CD4-positive, alpha-beta memory T cell (primary cell): Measurements from ENCODE around the gene CLGN. TPM values are rescaled to one million over a fixed set of nuclear protein-coding genes. Genes with fewer than 3 reads are reported as not detected.
A peak's percentile ranks its signal among the peaks of the same experiment; 100 is the strongest.

Experiments
- CTCF ChIA-PET: fragments of 350-600 bp; sonication (Branson Sonifier 250); formaldehyde crosslinking; loops from one replicate; lab custom pipeline; 2021; ENCODE audit warnings: inconsistent platforms; ENCODE audit not compliant: partially characterized antibody; lab: Charles Lee
- POLR2A ChIA-PET: fragments of 350-600 bp; sonication (Branson Sonifier 250); formaldehyde crosslinking; loops from one replicate; lab custom pipeline; 2021; ENCODE audit not compliant: partially characterized antibody; lab: Charles Lee
- DNase-seq, 5 donors: peaks; one replicate each; pipeline versions ENCODE4 v3.0.0 to v3.0.0-alpha.2; 2020 to 2022; ENCODE audit warnings: mixed read lengths in 1 of 5
- H3K27ac ChIP-seq: one replicate; pipeline ENCODE4 v1.7.0; 2013; ENCODE audit warnings: low read depth, low read length
- H3K27me3 ChIP-seq: 2 replicates; pipeline ENCODE4 v1.7.0; 2013; ENCODE audit warnings: mild to moderate bottlenecking, low read length, moderate library complexity; ENCODE audit not compliant: insufficient read depth
- H3K36me3 ChIP-seq: 2 replicates; pipeline ENCODE4 v1.7.0; 2013; ENCODE audit warnings: mild to moderate bottlenecking, low read length, moderate library complexity; ENCODE audit not compliant: insufficient read depth
- H3K4me1 ChIP-seq: 2 replicates; pipeline ENCODE4 v1.7.0; 2013; ENCODE audit warnings: mild to moderate bottlenecking, low read length, moderate library complexity; ENCODE audit not compliant: insufficient read depth
- H3K4me3 ChIP-seq, 2 donors: one replicate each; pipeline ENCODE4 v1.7.0; 2013; ENCODE audit warnings: low read length in 2 of 2, mild to moderate bottlenecking in 1 of 2
- H3K9me3 ChIP-seq, 2 donors: one replicate each; pipeline ENCODE4 v1.7.0; 2013; ENCODE audit warnings: low read length in 2 of 2, control low read depth in 1 of 2; ENCODE audit not compliant: control insufficient read depth in 1 of 2
- H3K27ac Mint-ChIP-seq, 7 donors: one replicate each; pipeline ENCODE4 v1.8.0; 2020 to 2021; ENCODE audit warnings: mixed read lengths in 7 of 7, mild to moderate bottlenecking in 6 of 7, inconsistent platforms in 3 of 7, moderate library complexity in 3 of 7
- H3K27me3 Mint-ChIP-seq, 2 donors: one replicate each; pipeline ENCODE4 v1.8.0; 2020 to 2021; ENCODE audit warnings: mixed read lengths in 2 of 2
- H3K36me3 Mint-ChIP-seq, 2 donors: one replicate each; pipeline ENCODE4 v1.8.0; 2020 to 2021; ENCODE audit warnings: mixed read lengths in 2 of 2, inconsistent platforms in 1 of 2, mild to moderate bottlenecking in 1 of 2
- H3K4me1 Mint-ChIP-seq, 4 donors: one replicate each; pipeline ENCODE4 v1.8.0; 2020 to 2021; ENCODE audit warnings: mixed read lengths in 4 of 4, mild to moderate bottlenecking in 1 of 4
- H3K4me3 Mint-ChIP-seq, 8 donors: one replicate each; pipeline ENCODE4 v1.8.0; 2020 to 2021; ENCODE audit warnings: mixed read lengths in 8 of 8, mild to moderate bottlenecking in 7 of 8, moderate library complexity in 6 of 8, inconsistent platforms in 3 of 8
- H3K9me3 Mint-ChIP-seq, 8 donors: one replicate each; pipeline ENCODE4 v1.8.0; 2020 to 2021; ENCODE audit warnings: mixed read lengths in 8 of 8, mild to moderate bottlenecking in 5 of 8, inconsistent platforms in 3 of 8, moderate library complexity in 1 of 8
- intact Hi-C: fragments of 100-400 bp; cut with micrococcal nuclease; formaldehyde crosslinking; loops from one replicate; pipeline ENCODE4 v1.15.1; 2023
- polyA plus RNA-seq, 2 donors: library from polyadenylated mRNA; unstranded; fragments of 300-500 nt; fragmentation: Illumina TruSeq; gene quantifications; one replicate each; pipeline ENCODE4 v1.2.3, GENCODE V29; 2021
- total RNA-seq, 2 experiments: library from RNA; stranded (reverse); gene quantifications; one replicate each; pipeline ENCODE4 v1.2.3, GENCODE V29; 2021

Gene CLGN
- total RNA-seq (not detected), polyA plus RNA-seq (not detected)

GRCh38 chr4:140427106-140427918 lies at the start of gene CLGN:
TSS of gene CLGN (minus strand) at chr4:140427648. CDS start at chr4:140413078, 14,570 bp downstream.
- Histone ChIP-seq H3K27me3 (peaks cover 8% of the 10 kb centered on the region), H3K4me3 (no peak within 1 kb of the TSS), H3K27ac (no peak within 1 kb of the TSS), H3K9me3 (no peaks in the 10 kb centered on the region), H3K4me1 (no peaks in the 10 kb centered on the region), H3K36me3 (no peaks in the 10 kb centered on the region)
- Mint-ChIP-seq H3K9me3 (no peaks in the 10 kb centered on the region), H3K4me3 (peak within 1 kb of the TSS; percentile 70 to 85 (median 78)), H3K36me3 (no peaks in the 10 kb centered on the region), H3K27ac (no peak within 1 kb of the TSS), H3K4me1 (peaks cover 4 to 13% (median 6%) of the 10 kb centered on the region in 4 donors), H3K27me3 (peaks cover 43 to 45% of the 10 kb centered on the region in 2 donors)
- ChIA-PET CTCF (interaction anchor here (0.6 to 1.1 kb wide), 3 partner anchors 55 to 1558 kb away, joined by 3 to 5 read pairs (median 3); no protein-coding TSS in a partner anchor), POLR2A (no interaction called here)
- intact Hi-C loops: no loop called here
- DNase-seq: peak; percentile 12 to 31 (median 21)

GRCh38 chr4:140472156-140472555 lies 44.7 kb upstream of the CLGN start:
- peaks cover 21 to 26% of the 10 kb centered on the region in 2 donors for H3K27me3 Mint-ChIP-seq
- no peaks in the 10 kb centered on the region for H3K27me3 ChIP-seq
- no peaks in the 10 kb centered on the region for H3K4me1 ChIP-seq
- H3K36me3 ChIP-seq: no peaks in the 10 kb centered on the region
- H3K9me3 ChIP-seq: no peaks in the 10 kb centered on the region
- no peak overlapping the region for H3K4me3 Mint-ChIP-seq
- peaks cover 0 to 4% (median 0%) of the 10 kb centered on the region in 4 donors for H3K4me1 Mint-ChIP-seq
- no peak for DNase-seq
- CTCF ChIA-PET: no interaction called here
- H3K27ac Mint-ChIP-seq: no peak overlapping the region
- H3K27ac ChIP-seq: no peak overlapping the region
- H3K36me3 Mint-ChIP-seq: no peaks in the 10 kb centered on the region
- H3K4me3 ChIP-seq: no peak overlapping the region
- POLR2A ChIA-PET: no interaction called here
- intact Hi-C loops: no loop called here
- H3K9me3 Mint-ChIP-seq: peaks cover 0 to 3% (median 0%) of the 10 kb centered on the region in 8 donors

- no peaks in the 10 kb centered on the region for H3K9me3 ChIP-seq
- no peaks in the 10 kb centered on the region for H3K36me3 ChIP-seq
- DNase-seq: no peak
- H3K27me3 ChIP-seq: no peaks in the 10 kb centered on the region
- intact Hi-C loops: no loop called here
- no peaks in the 10 kb centered on the region for H3K4me1 ChIP-seq
- H3K27ac Mint-ChIP-seq: no peak overlapping the region
- peaks cover 0 to 4% (median 0%) of the 10 kb centered on the region in 4 donors for H3K4me1 Mint-ChIP-seq
- peaks cover 0 to 3% (median 0%) of the 10 kb centered on the region in 8 donors for H3K9me3 Mint-ChIP-seq
- H3K27ac ChIP-seq: no peak overlapping the region
- H3K27me3 Mint-ChIP-seq: peaks cover 16 to 31% of the 10 kb centered on the region in 2 donors
- POLR2A ChIA-PET: no interaction called here
- H3K4me3 Mint-ChIP-seq: no peak overlapping the region
- H3K4me3 ChIP-seq: no peak overlapping the region
- no peaks in the 10 kb centered on the region for H3K36me3 Mint-ChIP-seq
- CTCF ChIA-PET: no interaction called here
These were observed 42.6 kb upstream of the CLGN start for GRCh38 chr4:140469791-140470733.

- no peak overlapping the region for H3K4me3 Mint-ChIP-seq
- CTCF ChIA-PET: no interaction called here
- no peaks in the 10 kb centered on the region for H3K4me1 ChIP-seq
- H3K9me3 ChIP-seq: no peaks in the 10 kb centered on the region
- H3K27ac ChIP-seq: no peak overlapping the region
- no peaks in the 10 kb centered on the region for H3K36me3 ChIP-seq
- H3K27me3 Mint-ChIP-seq: peaks cover 18 to 28% of the 10 kb centered on the region in 2 donors
- H3K4me1 Mint-ChIP-seq: peaks cover 0 to 2% (median 0%) of the 10 kb centered on the region in 4 donors
- no peak for DNase-seq
- H3K4me3 ChIP-seq: no peak overlapping the region
- H3K9me3 Mint-ChIP-seq: peaks cover 0 to 3% (median 0%) of the 10 kb centered on the region in 8 donors
- POLR2A ChIA-PET: no interaction called here
- H3K27me3 ChIP-seq: no peaks in the 10 kb centered on the region
- H3K27ac Mint-ChIP-seq: no peak overlapping the region
- intact Hi-C loops: no loop called here
- H3K36me3 Mint-ChIP-seq: no peaks in the 10 kb centered on the region
These were observed 38.7 kb upstream of the CLGN start for GRCh38 chr4:140466146-140466545.

GRCh38 chr4:140463614-140464013 lies 36.2 kb upstream of the CLGN start:
- Histone ChIP-seq H3K4me1 (no peaks in the 10 kb centered on the region), H3K9me3 (no peaks in the 10 kb centered on the region), H3K36me3 (no peaks in the 10 kb centered on the region), H3K27ac (no peak overlapping the region), H3K4me3 (no peak overlapping the region), H3K27me3 (no peaks in the 10 kb centered on the region)
- POLR2A ChIA-PET: no interaction called here
- no peaks in the 10 kb centered on the region for H3K36me3 Mint-ChIP-seq
- no peaks in the 10 kb centered on the region for H3K4me1 Mint-ChIP-seq
- peaks cover 0 to 2% (median 0%) of the 10 kb centered on the region in 8 donors for H3K9me3 Mint-ChIP-seq
- DNase-seq: no peak
- intact Hi-C loops: no loop called here
- H3K27ac Mint-ChIP-seq: no peak overlapping the region
- H3K27me3 Mint-ChIP-seq: peaks cover 9 to 20% of the 10 kb centered on the region in 2 donors
- CTCF ChIA-PET: interaction anchor here (1.0 kb wide), 1 partner anchor 104 kb away, joined by 3 read pairs; no protein-coding TSS in a partner anchor
- peak overlapping the region in 1 of 8 donors; percentile 70 for H3K4me3 Mint-ChIP-seq

- Mint-ChIP-seq H3K27ac (no peak overlapping the region), H3K36me3 (no peaks in the 10 kb centered on the region), H3K9me3 (peaks cover 0 to 2% (median 0%) of the 10 kb centered on the region in 8 donors), H3K27me3 (peaks cover 8 to 19% of the 10 kb centered on the region in 2 donors), H3K4me3 (no peak overlapping the region), H3K4me1 (no peaks in the 10 kb centered on the region)
- H3K4me1 ChIP-seq: no peaks in the 10 kb centered on the region
- intact Hi-C loops: no loop called here
- no peak overlapping the region for H3K27ac ChIP-seq
- no peak overlapping the region for H3K4me3 ChIP-seq
- ChIA-PET CTCF (interaction anchor here (1.0 kb wide), 1 partner anchor 103 kb away, joined by 3 read pairs; no protein-coding TSS in a partner anchor), POLR2A (no interaction called here)
- H3K9me3 ChIP-seq: no peaks in the 10 kb centered on the region
- no peaks in the 10 kb centered on the region for H3K27me3 ChIP-seq
- H3K36me3 ChIP-seq: no peaks in the 10 kb centered on the region
- no peak for DNase-seq
These were observed 35.7 kb upstream of the CLGN start for GRCh38 chr4:140463182-140463581.

- peaks cover 25 to 32% of the 10 kb centered on the region in 2 donors for H3K27me3 Mint-ChIP-seq
- H3K4me3 ChIP-seq: no peak overlapping the region
- H3K27me3 ChIP-seq: peaks cover 4% of the 10 kb centered on the region
- H3K4me1 Mint-ChIP-seq: no peaks in the 10 kb centered on the region
- intact Hi-C loops: no loop called here
- H3K36me3 ChIP-seq: no peaks in the 10 kb centered on the region
- CTCF ChIA-PET: no interaction called here
- no peaks in the 10 kb centered on the region for H3K9me3 ChIP-seq
- no peak overlapping the region for H3K27ac Mint-ChIP-seq
- H3K4me3 Mint-ChIP-seq: no peak overlapping the region
- no peak overlapping the region for H3K27ac ChIP-seq
- H3K4me1 ChIP-seq: no peaks in the 10 kb centered on the region
- POLR2A ChIA-PET: no interaction called here
- H3K9me3 Mint-ChIP-seq: peaks cover 0 to 3% (median 0%) of the 10 kb centered on the region in 8 donors
- DNase-seq: no peak
- H3K36me3 Mint-ChIP-seq: no peaks in the 10 kb centered on the region
These were observed 22.9 kb upstream of the CLGN start for GRCh38 chr4:140450352-140450751.
